Transverse colon (tissue), 4 donors: ENCODE results near the gene UBASH3B. TPM values are rescaled to one million over a fixed set of nuclear protein-coding genes. Genes with fewer than 3 reads are reported as not detected.

ENCODE experiments used
- DNase-seq: peaks from one replicate; pipeline ENCODE4 v3.0.0-alpha.2; 2019
- H3K27ac ChIP-seq, 4 donors: fragments of 200-600 bp; sonication (generic); 2 replicates each; pipeline ENCODE4 v1.5.1; 2016 to 2018; ENCODE audit warnings: inconsistent platforms in 4 of 4
- H3K27me3 ChIP-seq: fragments of 200-600 bp; sonication (generic); 2 replicates; pipeline ENCODE4 v1.5.1; 2017; ENCODE audit warnings: inconsistent platforms
- H3K36me3 ChIP-seq, 4 donors: fragments of 200-600 bp; sonication (generic); 2 replicates each; pipeline ENCODE4 v1.5.1; 2017 to 2019; ENCODE audit warnings: inconsistent platforms in 4 of 4
- H3K4me1 ChIP-seq, 4 donors: fragments of 200-600 bp; sonication (generic); 2 replicates each; pipeline ENCODE4 v1.5.1; 2017 to 2020; ENCODE audit warnings: inconsistent platforms in 4 of 4
- H3K4me3 ChIP-seq, 4 donors: fragments of 200-600 bp; sonication (generic); 1 replicate in 1 of 4; 2 replicates in 3 of 4; pipeline versions ENCODE4 v1.5.1 to v1.6.1; 2017 to 2019; ENCODE audit warnings: inconsistent platforms in 4 of 4
- H3K9me3 ChIP-seq, 2 donors: fragments of 200-600 bp; sonication (generic); 2 replicates each; pipeline ENCODE4 v1.5.1; 2017 to 2019; ENCODE audit warnings: inconsistent platforms in 2 of 2
- EP300 ChIP-seq: sonication (generic); formaldehyde crosslinking; IDR thresholded peaks from one replicate; pipeline ENCODE4 v1.6.1; 2017; ENCODE audit warnings: antibody characterized with exemption, low read depth
- POLR2A ChIP-seq: fragments of 450-650 bp; IDR thresholded peaks from one replicate; pipeline ENCODE4 v1.6.1; 2016; ENCODE audit warnings: antibody characterized with exemption, mild to moderate bottlenecking, moderate library complexity
- POLR2AphosphoS5 ChIP-seq, 3 donors: sonication (generic); formaldehyde crosslinking; IDR thresholded peaks; one replicate each; pipeline ENCODE4 v1.6.1; 2016; ENCODE audit warnings: antibody characterized with exemption in 3 of 3
- WGBS, 2 donors: methylation state at CpG; one replicate each; pipeline ENCODE4 v1.1.5; 2018; ENCODE audit warnings: low coverage in 1 of 2; 5-methylcytosine and 5-hydroxymethylcytosine counted together
- in situ Hi-C, 4 donors: fragments of 200-750 bp; cut with MboI; loops; one replicate each; pipeline versions ENCODE4 v1.15.0 to v1.15.1; 2017; ENCODE audit warnings: low sequenced_read_pairs in 3 of 4, low pct_ligation_motif_present in 1 of 4, low pct_unique_long_range_greater_than_20kb in 1 of 4
- intact Hi-C: fragments of 100-400 bp; cut with DNase I; formaldehyde crosslinking; loops from one replicate; pipeline ENCODE4 v1.15.1; 2023; ENCODE audit warnings: low total_unique reads
- total RNA-seq, 4 donors: library from RNA; depleted of rRNA; stranded (reverse); fragments of >200 nt; gene quantifications; one replicate each; pipeline ENCODE4 v1.1.0, GENCODE V29; 2016
- TF ChIP-seq, protein P1 (sequence below), 5 experiments: fragments of 200-600 bp in 3 of 5; fragments of 450-650 bp in 2 of 5; sonication (generic) in 3 of 5; IDR thresholded peaks; 1 replicate in 2 of 5; 2 replicates in 3 of 5; pipeline ENCODE4 v1.5.1; 2016 to 2017; ENCODE audit warnings: antibody characterized with exemption in 5 of 5, inconsistent platforms in 3 of 5, mild to moderate bottlenecking in 2 of 5, moderate library complexity in 1 of 5

The UBASH3B gene
- total RNA-seq, 4 donors from 2014 or later: 2.0 to 101 (median 17.0) TPM

DNA sequence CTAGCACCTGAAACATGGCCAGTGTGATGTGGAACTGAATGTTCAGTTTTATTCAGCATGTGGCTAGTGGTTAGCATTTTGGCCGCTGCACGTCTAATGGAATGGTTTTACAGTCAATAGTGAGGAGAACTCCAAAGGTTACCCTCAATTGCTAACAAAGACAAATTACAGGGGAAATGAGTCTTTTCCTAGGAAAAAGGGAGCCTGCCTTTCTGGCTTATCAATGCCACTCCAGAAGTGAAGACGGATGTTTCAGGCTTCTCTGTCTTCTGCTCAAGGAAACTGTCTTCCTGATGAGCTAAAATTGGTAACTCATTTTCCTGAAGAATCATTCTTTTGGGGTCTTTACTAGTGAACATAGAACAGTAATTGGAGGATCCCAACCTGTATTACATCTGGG is 98.5 kb downstream of the UBASH3B start:
- Histone ChIP-seq H3K4me1 (no peaks in the 10 kb centered on the region), H3K27me3 (no peaks in the 10 kb centered on the region), H3K4me3 (no peak overlapping the region), H3K27ac (no peak overlapping the region), H3K36me3 (no peaks in the 10 kb centered on the region), H3K9me3 (no peaks in the 10 kb centered on the region)
- 60 to 83% methylated on average over 1 to 3 of the region's 3 CpGs for WGBS, 2 donors
- TF ChIP-seq EP300: no peak
- TF ChIP-seq POLR2A: no peak
- TF ChIP-seq POLR2AphosphoS5 (IDR thresholded peaks at IDR 0.05): no peak
- TF ChIP-seq, protein P1, sequence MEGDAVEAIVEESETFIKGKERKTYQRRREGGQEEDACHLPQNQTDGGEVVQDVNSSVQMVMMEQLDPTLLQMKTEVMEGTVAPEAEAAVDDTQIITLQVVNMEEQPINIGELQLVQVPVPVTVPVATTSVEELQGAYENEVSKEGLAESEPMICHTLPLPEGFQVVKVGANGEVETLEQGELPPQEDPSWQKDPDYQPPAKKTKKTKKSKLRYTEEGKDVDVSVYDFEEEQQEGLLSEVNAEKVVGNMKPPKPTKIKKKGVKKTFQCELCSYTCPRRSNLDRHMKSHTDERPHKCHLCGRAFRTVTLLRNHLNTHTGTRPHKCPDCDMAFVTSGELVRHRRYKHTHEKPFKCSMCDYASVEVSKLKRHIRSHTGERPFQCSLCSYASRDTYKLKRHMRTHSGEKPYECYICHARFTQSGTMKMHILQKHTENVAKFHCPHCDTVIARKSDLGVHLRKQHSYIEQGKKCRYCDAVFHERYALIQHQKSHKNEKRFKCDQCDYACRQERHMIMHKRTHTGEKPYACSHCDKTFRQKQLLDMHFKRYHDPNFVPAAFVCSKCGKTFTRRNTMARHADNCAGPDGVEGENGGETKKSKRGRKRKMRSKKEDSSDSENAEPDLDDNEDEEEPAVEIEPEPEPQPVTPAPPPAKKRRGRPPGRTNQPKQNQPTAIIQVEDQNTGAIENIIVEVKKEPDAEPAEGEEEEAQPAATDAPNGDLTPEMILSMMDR (IDR thresholded peaks at IDR 0.05): no peak
- intact Hi-C loops: no loop called here
- in situ Hi-C loops: loop anchor here in 1 of 4 donors (10.0 kb wide), 1 partner anchor 119 kb away; no protein-coding TSS in a partner anchor
- no peak for DNase-seq

DNA sequence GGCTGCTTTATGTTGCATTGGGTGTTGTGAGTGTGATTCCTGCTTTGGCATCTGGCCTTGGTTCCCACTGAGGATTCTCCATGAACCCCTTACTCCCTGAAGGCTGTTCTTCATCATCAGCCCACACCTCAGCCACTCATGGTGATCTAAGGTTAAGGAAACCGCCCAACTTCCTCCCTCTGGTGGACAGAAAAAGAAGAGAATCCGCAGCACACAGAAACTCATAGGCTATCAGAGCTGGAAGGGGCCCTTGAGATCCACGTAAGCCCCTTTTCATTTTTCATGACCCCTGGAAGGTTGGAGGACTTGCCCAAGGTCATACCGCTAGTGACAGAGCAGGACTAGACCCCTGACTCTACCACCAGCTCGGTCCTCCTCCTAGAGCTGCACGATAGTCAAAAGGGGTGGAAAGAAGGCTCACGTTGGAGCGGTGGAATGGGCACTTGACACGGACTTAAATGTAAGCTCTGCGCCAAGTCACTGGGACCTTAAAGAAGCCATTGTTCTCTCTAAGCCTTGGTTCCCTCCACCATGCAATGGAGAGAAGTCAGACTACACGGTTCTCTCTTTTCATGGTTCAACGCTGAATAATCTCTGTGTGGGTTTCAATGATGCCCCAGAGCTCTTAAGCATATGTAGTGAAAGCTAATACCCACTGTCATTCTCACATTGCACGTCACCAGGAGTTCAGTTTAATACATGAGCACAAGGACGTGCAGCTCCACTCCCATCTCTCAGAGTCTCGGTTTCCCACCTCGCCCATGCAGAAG is 99.2 kb downstream of the UBASH3B start:
- Histone ChIP-seq H3K36me3 (no peaks in the 10 kb centered on the region), H3K4me1 (no peaks in the 10 kb centered on the region), H3K4me3 (no peak overlapping the region), H3K9me3 (no peaks in the 10 kb centered on the region), H3K27me3 (no peaks in the 10 kb centered on the region), H3K27ac (no peak overlapping the region)
- peak; percentile 11 for DNase-seq
- intact Hi-C loops: no loop called here
- no peak for TF ChIP-seq POLR2AphosphoS5 (IDR thresholded peaks at IDR 0.05)
- TF ChIP-seq, protein P1 (IDR thresholded peaks at IDR 0.05): peak; percentile 16 to 29 (median 27)
- WGBS, 2 donors: 82% methylated on average over 16 of the region's 16 CpGs; no CpG with 5 or more reads in 1 of the 2 donors
- in situ Hi-C loops: loop anchor here in 1 of 4 donors (10.0 kb wide), 1 partner anchor 120 kb away; no protein-coding TSS in a partner anchor

DNA sequence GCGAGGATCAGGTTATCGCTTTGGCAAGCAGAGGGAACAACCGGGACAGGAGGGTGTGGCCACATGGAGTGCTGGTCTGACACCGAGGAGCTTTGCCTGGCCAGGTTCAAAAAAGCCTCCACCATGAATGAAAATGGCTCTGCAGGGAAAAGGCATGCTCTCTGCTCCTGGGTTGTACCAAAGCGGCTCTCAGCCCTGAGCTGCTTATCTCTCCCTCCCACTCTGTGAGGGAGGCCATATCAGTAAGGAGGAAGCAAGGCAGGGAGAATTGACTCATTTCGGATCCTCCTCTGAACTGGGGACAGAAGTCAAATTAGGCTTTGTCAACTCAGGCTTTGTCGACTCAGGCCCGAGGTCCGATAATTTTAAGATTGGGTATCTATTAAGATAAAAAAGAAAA is 99.9 kb downstream of the UBASH3B start:
- H3K27ac ChIP-seq: no peak overlapping the region
- H3K4me3 ChIP-seq: no peak overlapping the region
- in situ Hi-C loops: loop anchor here in 1 of 4 donors (10.0 kb wide), 1 partner anchor 121 kb away; no protein-coding TSS in a partner anchor
- whole genome bisulfite sequencing, 2 donors: 81 to 87% methylated on average over 7 to 9 of the region's 9 CpGs
- H3K9me3 ChIP-seq: no peaks in the 10 kb centered on the region
- TF ChIP-seq POLR2A: no peak
- no peak for TF ChIP-seq POLR2AphosphoS5 (IDR thresholded peaks at IDR 0.05)
- TF ChIP-seq, protein P1 (IDR thresholded peaks at IDR 0.05): no peak
- TF ChIP-seq EP300: no peak
- no peak for DNase-seq
- no peaks in the 10 kb centered on the region for H3K27me3 ChIP-seq
- H3K4me1 ChIP-seq: no peaks in the 10 kb centered on the region
- H3K36me3 ChIP-seq: no peaks in the 10 kb centered on the region
- intact Hi-C loops: no loop called here

DNA sequence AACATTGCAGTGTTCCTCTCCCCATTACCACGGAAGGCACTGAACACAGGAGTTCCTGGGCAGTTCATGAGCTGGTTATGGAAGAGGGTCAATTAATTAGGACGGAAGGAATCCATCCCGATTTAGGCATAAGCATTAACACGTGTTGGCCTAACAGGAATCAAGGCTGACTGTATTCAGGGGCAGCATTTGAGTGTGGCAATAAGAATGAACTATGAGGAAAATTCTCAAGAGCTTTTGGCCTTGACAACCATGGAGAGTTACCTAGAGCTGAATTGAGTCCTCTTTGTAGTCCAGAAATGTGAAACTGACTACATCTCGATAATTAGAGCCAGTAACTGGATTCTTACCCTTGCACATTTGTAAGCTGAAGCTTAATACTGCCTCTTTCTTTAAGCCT is 100.4 kb downstream of the UBASH3B start:
- no peak for DNase-seq
- no peaks in the 10 kb centered on the region for H3K36me3 ChIP-seq
- H3K4me3 ChIP-seq: no peak overlapping the region
- no peaks in the 10 kb centered on the region for H3K9me3 ChIP-seq
- in situ Hi-C loops: loop anchor here in 1 of 4 donors (10.0 kb wide), 1 partner anchor 121 kb away; no protein-coding TSS in a partner anchor
- WGBS, 2 donors: 80 to 91% methylated on average over 5 of the region's 5 CpGs
- intact Hi-C loops: no loop called here
- H3K4me1 ChIP-seq: no peaks in the 10 kb centered on the region
- no peaks in the 10 kb centered on the region for H3K27me3 ChIP-seq
- TF ChIP-seq EP300 (no peak), POLR2AphosphoS5 (IDR thresholded peaks at IDR 0.05) (no peak), POLR2A (no peak)
- TF ChIP-seq, protein P1 (IDR thresholded peaks at IDR 0.05): no peak
- H3K27ac ChIP-seq: no peak overlapping the region
